PC-9 (cell line): ENCODE measurements around the gene LCN6.

Experiments
- CTCF ChIP-seq: fragments of 200-600 bp; sonication (generic); conservative IDR thresholded peaks from 2 replicates; pipeline ENCODE4 v1.6.1; 2017; ENCODE audit warnings: mixed run types, antibody characterized with exemption, mild to moderate bottlenecking, moderate library complexity
- EZH2 ChIP-seq: fragments of 200-600 bp; sonication (generic); IDR thresholded peaks from 2 replicates; pipeline ENCODE4 v1.8.0; 2017; ENCODE audit warnings: antibody characterized with exemption, low read depth

- TF ChIP-seq EZH2: no peak
- no peak for TF ChIP-seq CTCF
Observed at GRCh38 chr9:136694872-136695247, 53.5 kb downstream of the LCN6 start.
